Ureter (tissue), 1 donor: ENCODE data around the gene SPHK2. TPM values are rescaled to one million over a fixed set of nuclear protein-coding genes. Genes with fewer than 3 reads are reported as not detected.
A peak's percentile ranks its signal among the peaks of the same experiment; 100 is the strongest.
"Not testable (repeated sequence)": the region's sequence is repeated elsewhere in the genome, so short reads cannot be mapped to it uniquely, and the experiment has no call there.

Experiments
- DNase-seq: peaks from one replicate; pipeline ENCODE4 v3.0.0-alpha.2; 2020; ENCODE audit warnings: low spot score
- total RNA-seq: library from RNA; stranded (reverse); gene quantifications from one replicate; pipeline ENCODE4 v1.2.4, GENCODE V29; 2023
- donor health status: DM: yes; HTN: yes; CAD: no.

The SPHK2 gene
- total RNA-seq, 1 donor from 2014 or later: 27.6 TPM

GRCh38 chr19:48659768-48660167, 40.5 kb downstream of the SPHK2 start:
- no peak for DNase-seq

- peak; percentile 86 for DNase-seq
These were observed 41.8 kb downstream of the SPHK2 start for GRCh38 chr19:48660852-48661710.

- DNase-seq: no peak
These were observed 42.4 kb downstream of the SPHK2 start for GRCh38 chr19:48661711-48662090.

- DNase-seq: no peak
These were observed 44.4 kb downstream of the SPHK2 start for GRCh38 chr19:48663667-48664066.

GRCh38 chr19:48664476-48664875, 45.2 kb downstream of the SPHK2 start:
- no peak for DNase-seq

GRCh38 chr19:48665786-48666185, 46.5 kb downstream of the SPHK2 start:
- DNase-seq: no peak

GRCh38 chr19:48668332-48668731, 49.0 kb downstream of the SPHK2 start:
- no peak for DNase-seq

GRCh38 chr19:48668761-48669160, 49.5 kb downstream of the SPHK2 start:
- DNase-seq: no peak

GRCh38 chr19:48669903-48670668, 50.8 kb downstream of the SPHK2 start:
- DNase-seq: no peak

GRCh38 chr19:48670699-48671445, 51.6 kb downstream of the SPHK2 start:
- DNase-seq: no peak

GRCh38 chr19:48671446-48671995, 52.2 kb downstream of the SPHK2 start:
- no peak for DNase-seq

GRCh38 chr19:48672994-48673393, 53.7 kb downstream of the SPHK2 start, which contains the start of gene NTN5:
Gene NTN5 (minus strand): TSS chr19:48673017. CDS start chr19:48670986, 2,031 bp downstream.
- no peak for DNase-seq

GRCh38 chr19:48673436-48674100, 54.3 kb downstream of the SPHK2 start:
- no peak for DNase-seq

- DNase-seq: no peak
These were observed 55.0 kb downstream of the SPHK2 start for GRCh38 chr19:48674216-48674809.

GRCh38 chr19:48674921-48675824, 55.9 kb downstream of the SPHK2 start:
- DNase-seq: peak; percentile 82

- DNase-seq: no peak
These were observed 57.2 kb downstream of the SPHK2 start for GRCh38 chr19:48676487-48676886.

GRCh38 chr19:48676887-48677286, 57.6 kb downstream of the SPHK2 start:
- DNase-seq: no peak

GRCh38 chr19:48678201-48678600, 58.9 kb downstream of the SPHK2 start:
- DNase-seq: no peak

- not testable (repeated sequence) for DNase-seq
These were observed 60.7 kb downstream of the SPHK2 start for GRCh38 chr19:48680006-48680405.
